SU-DHL-6 (cell line): Measurements from ENCODE around the gene LHX4.

Source experiments
- EZH2phosphoT487 ChIP-seq: fragments of 200-600 bp; sonication (generic), shearing (Covaris generic); conservative IDR thresholded peaks from 2 replicates; pipeline ENCODE4 v1.6.1; 2018; ENCODE audit warnings: mild to moderate bottlenecking, antibody characterized with exemption, low read length, moderate library complexity, mixed read lengths
- TF ChIP-seq, protein P1 (sequence below): fragments of 200-600 bp; sonication (generic); IDR thresholded peaks from one replicate; pipeline ENCODE4 v1.5.1; 2017; ENCODE audit warnings: antibody characterized with exemption, mild to moderate bottlenecking, low read length, moderate library complexity; ENCODE audit not compliant: insufficient read depth, poor library complexity, severe bottlenecking

DNA sequence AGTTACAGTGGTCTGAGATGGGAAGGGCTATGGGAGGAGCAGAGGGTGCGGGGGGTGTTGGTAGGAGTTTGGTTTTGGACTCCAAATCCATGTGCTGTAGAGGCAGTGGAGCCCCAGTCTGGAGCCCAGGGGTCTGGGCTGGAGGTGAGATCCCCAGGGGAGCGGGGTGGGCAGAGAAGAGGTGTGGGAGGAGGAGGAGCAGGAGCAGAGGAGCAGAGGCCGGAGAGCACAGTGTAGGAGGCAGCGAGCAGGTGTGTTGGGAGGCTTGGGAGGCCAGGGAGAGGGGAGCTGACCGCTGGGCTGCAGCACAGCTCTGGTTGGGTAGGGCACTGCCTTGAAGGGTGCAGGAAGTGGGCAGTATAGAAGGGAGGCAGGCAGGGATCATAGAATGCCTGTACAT, 28.9 kb downstream of the LHX4 start:
- TF ChIP-seq, protein P1, sequence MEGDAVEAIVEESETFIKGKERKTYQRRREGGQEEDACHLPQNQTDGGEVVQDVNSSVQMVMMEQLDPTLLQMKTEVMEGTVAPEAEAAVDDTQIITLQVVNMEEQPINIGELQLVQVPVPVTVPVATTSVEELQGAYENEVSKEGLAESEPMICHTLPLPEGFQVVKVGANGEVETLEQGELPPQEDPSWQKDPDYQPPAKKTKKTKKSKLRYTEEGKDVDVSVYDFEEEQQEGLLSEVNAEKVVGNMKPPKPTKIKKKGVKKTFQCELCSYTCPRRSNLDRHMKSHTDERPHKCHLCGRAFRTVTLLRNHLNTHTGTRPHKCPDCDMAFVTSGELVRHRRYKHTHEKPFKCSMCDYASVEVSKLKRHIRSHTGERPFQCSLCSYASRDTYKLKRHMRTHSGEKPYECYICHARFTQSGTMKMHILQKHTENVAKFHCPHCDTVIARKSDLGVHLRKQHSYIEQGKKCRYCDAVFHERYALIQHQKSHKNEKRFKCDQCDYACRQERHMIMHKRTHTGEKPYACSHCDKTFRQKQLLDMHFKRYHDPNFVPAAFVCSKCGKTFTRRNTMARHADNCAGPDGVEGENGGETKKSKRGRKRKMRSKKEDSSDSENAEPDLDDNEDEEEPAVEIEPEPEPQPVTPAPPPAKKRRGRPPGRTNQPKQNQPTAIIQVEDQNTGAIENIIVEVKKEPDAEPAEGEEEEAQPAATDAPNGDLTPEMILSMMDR, result no peak
- TF ChIP-seq EZH2phosphoT487, result no peak
